ENCODE data around the gene CLMP. TPM values are rescaled to one million over a fixed set of nuclear protein-coding genes. Genes with fewer than 3 reads are reported as not detected.

Gene CLMP
- total and polyA plus RNA-seq, 2 donors (not counting 3 experiments of a cell fraction or from before 2014, with no cell fraction given), result 0.03 to 0.18 TPM

DNA sequence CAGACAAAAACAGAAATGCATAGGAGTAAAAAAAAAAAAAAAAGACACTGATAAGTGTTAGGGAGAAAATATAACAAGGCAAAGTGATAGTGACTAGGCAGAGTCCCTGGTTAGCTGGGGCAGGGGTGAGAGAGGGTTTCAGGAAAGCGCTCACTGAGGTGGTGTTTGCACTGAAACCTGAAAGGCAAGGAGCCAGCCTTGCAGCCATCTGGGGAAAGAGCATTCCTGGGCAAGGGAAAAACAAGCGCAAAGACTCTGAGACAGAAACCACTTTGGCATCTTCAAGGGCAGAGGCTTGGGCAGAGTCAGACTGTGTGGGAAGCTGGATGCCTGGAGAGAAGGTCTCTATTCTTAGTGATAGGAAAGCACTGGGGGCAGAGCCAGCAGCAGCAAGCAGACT is 14.5 kb downstream of the CLMP start:
- no peak overlapping the region for H2AFZ ChIP-seq (ENCODE audit: low read depth, low read length)
- TF ChIP-seq POLR2AphosphoS5 (IDR thresholded peaks at IDR 0.05; ENCODE audit: insufficient read depth, low read depth, low read length) (no peak), MYC (IDR thresholded peaks at IDR 0.05; ENCODE audit: low read depth, low read length) (no peak), POLR2A (IDR thresholded peaks at IDR 0.05; ENCODE audit: low read depth, low read length) (no peak), JUN (IDR thresholded peaks at IDR 0.05; ENCODE audit: borderline replicate concordance, insufficient read depth, insufficient read length, low read depth) (no peak), GATA2 (IDR thresholded peaks at IDR 0.05; ENCODE audit: insufficient read depth, insufficient read length, low read depth, low read length) (no peak), FOS (IDR thresholded peaks at IDR 0.05; ENCODE audit: borderline replicate concordance, insufficient read depth, low read length) (no peak), EZH2 (IDR thresholded peaks at IDR 0.05; ENCODE audit: borderline replicate concordance, low read depth, low read length, severe bottlenecking) (no peak)
- TF ChIP-seq, protein P1, sequence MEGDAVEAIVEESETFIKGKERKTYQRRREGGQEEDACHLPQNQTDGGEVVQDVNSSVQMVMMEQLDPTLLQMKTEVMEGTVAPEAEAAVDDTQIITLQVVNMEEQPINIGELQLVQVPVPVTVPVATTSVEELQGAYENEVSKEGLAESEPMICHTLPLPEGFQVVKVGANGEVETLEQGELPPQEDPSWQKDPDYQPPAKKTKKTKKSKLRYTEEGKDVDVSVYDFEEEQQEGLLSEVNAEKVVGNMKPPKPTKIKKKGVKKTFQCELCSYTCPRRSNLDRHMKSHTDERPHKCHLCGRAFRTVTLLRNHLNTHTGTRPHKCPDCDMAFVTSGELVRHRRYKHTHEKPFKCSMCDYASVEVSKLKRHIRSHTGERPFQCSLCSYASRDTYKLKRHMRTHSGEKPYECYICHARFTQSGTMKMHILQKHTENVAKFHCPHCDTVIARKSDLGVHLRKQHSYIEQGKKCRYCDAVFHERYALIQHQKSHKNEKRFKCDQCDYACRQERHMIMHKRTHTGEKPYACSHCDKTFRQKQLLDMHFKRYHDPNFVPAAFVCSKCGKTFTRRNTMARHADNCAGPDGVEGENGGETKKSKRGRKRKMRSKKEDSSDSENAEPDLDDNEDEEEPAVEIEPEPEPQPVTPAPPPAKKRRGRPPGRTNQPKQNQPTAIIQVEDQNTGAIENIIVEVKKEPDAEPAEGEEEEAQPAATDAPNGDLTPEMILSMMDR (IDR thresholded peaks at IDR 0.05; ENCODE audit: extremely low read depth in 1 of 2, insufficient read depth in 1 of 2, low read depth in 1 of 2, low read length in 2 of 2), result no peak
- TF ChIP-seq, protein P2, sequence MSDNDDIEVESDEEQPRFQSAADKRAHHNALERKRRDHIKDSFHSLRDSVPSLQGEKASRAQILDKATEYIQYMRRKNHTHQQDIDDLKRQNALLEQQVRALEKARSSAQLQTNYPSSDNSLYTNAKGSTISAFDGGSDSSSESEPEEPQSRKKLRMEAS (IDR thresholded peaks at IDR 0.05; ENCODE audit: insufficient read depth, insufficient read length), result no peak
- BruUV-seq (replicated peaks), result no TSS peak
- ChIA-PET CTCF (no interaction called here), POLR2A (no interaction called here)
- no peak for DNase-seq (ENCODE audit: low read depth, low spot score)
- dilution Hi-C loops (cut with MboI; ENCODE audit: extremely low pct_ligation_motif_present, low sequenced_read_pairs) (no loop called here), intact Hi-C loops (cut with micrococcal nuclease) (no loop called here)
- H3K4me1 ChIP-seq (ENCODE audit: control insufficient read depth, extremely low read depth, insufficient read depth, low read length), result no peaks in the 10 kb centered on the region
- H3K79me2 ChIP-seq (ENCODE audit: control insufficient read depth, insufficient read depth, low read length), result no peaks in the 10 kb centered on the region
- H3K9ac ChIP-seq (replicated peaks; ENCODE audit: extremely low read depth, insufficient read depth, low read length), result no peak overlapping the region
- no peak overlapping the region for H3K27ac ChIP-seq (ENCODE audit: insufficient read depth, low read depth, low read length)
- H3K36me3 ChIP-seq (ENCODE audit: control insufficient read depth in 2 of 2, extremely low read depth in 1 of 2, insufficient read depth in 2 of 2, low read length in 2 of 2), result no peaks in the 10 kb centered on the region
- H3K27me3 ChIP-seq (ENCODE audit: control insufficient read depth in 2 of 2, insufficient read depth in 2 of 2, low read length in 2 of 2), result no peaks in the 10 kb centered on the region
- no peaks in the 10 kb centered on the region for H3K9me3 ChIP-seq (replicated peaks; ENCODE audit: control insufficient read depth, insufficient read depth, low read length)
- H3K4me3 ChIP-seq (replicated peaks in 1 of 3; ENCODE audit: insufficient read depth in 1 of 3, low read depth in 1 of 3, low read length in 3 of 3), result no peak overlapping the region
- no peak overlapping the region for H3K4me2 ChIP-seq (ENCODE audit: insufficient read depth, low read length)
- H3K9me1 ChIP-seq (replicated peaks; ENCODE audit: control insufficient read depth, extremely low read depth, insufficient read depth, low read length), result no peaks in the 10 kb centered on the region
- no peak for FAIRE-seq
- no peaks in the 10 kb centered on the region for H4K20me1 ChIP-seq (replicated peaks; ENCODE audit: control insufficient read depth, extremely low read depth, insufficient read depth, low read length)
